GM19455 (cell line): ENCODE results near the gene COMP.

Experiments used
- ATAC-seq: cut with Tn5 transposase; IDR thresholded peaks from one replicate; pipeline ENCODE4 v1.9.1; 2021; ENCODE audit not compliant: unreplicated experiment

The COMP gene

GRCh38 chr19:18804139-18804601 lies 13.1 kb upstream of the COMP start:
- ATAC-seq = no peak

GRCh38 chr19:18803550-18804138 lies 12.5 kb upstream of the COMP start:
- no peak for ATAC-seq

GRCh38 chr19:18802354-18802753 lies 11.2 kb upstream of the COMP start:
- ATAC-seq = no peak

- no peak for ATAC-seq
Measured at GRCh38 chr19:18800636-18801035, 9.5 kb upstream of the COMP start.

GRCh38 chr19:18800079-18800478 lies 9.0 kb upstream of the COMP start:
- ATAC-seq = no peak

- ATAC-seq = no peak
Measured at GRCh38 chr19:18799389-18799970, 8.4 kb upstream of the COMP start.

- no peak for ATAC-seq
Measured at GRCh38 chr19:18798384-18799352, 7.6 kb upstream of the COMP start.

- ATAC-seq = no peak
Measured at GRCh38 chr19:18796239-18796638, 5.1 kb upstream of the COMP start.

- no peak for ATAC-seq
Measured at GRCh38 chr19:18795540-18795939, 4.4 kb upstream of the COMP start.

- no peak for ATAC-seq
Measured at GRCh38 chr19:18794692-18795091, 3.6 kb upstream of the COMP start.

- ATAC-seq = no peak
Measured at GRCh38 chr19:18794029-18794313, 2.9 kb upstream of the COMP start.

GRCh38 chr19:18793144-18794028 lies 2.3 kb upstream of the COMP start:
- no peak for ATAC-seq

GRCh38 chr19:18792661-18793060 lies 1.6 kb upstream of the COMP start:
- ATAC-seq = no peak

GRCh38 chr19:18791315-18791678 lies 192 bp upstream of the COMP start:
- no peak for ATAC-seq

GRCh38 chr19:18789883-18790565 lies 1.1 kb downstream of the COMP start:
- ATAC-seq = no peak

- ATAC-seq = no peak
Measured at GRCh38 chr19:18789422-18789869, 1.7 kb downstream of the COMP start.

GRCh38 chr19:18788529-18789421 lies 2.3 kb downstream of the COMP start:
- no peak for ATAC-seq

GRCh38 chr19:18785179-18786124 lies 5.7 kb downstream of the COMP start:
- ATAC-seq = no peak

- no peak for ATAC-seq
Measured at GRCh38 chr19:18784786-18785120, 6.4 kb downstream of the COMP start.
